Endodermal cell (in vitro differentiated cells): ENCODE data around the gene C4BPA. TPM values are rescaled to one million over a fixed set of nuclear protein-coding genes. Genes with fewer than 3 reads are reported as not detected.

Experiments used
- DNase-seq: peaks from one replicate; pipeline ENCODE4 v3.0.0-alpha.2; 2017
- H3K27ac ChIP-seq: 2 replicates; pipeline ENCODE4 v1.5.1; 2013; ENCODE audit warnings: mild to moderate bottlenecking, low read depth, low read length, moderate library complexity
- H3K27me3 ChIP-seq: 2 replicates; pipeline ENCODE4 v1.6.1; 2013; ENCODE audit warnings: mild to moderate bottlenecking, low read length, moderate library complexity; ENCODE audit not compliant: insufficient read depth, control insufficient read depth, poor library complexity, severe bottlenecking
- H3K36me3 ChIP-seq: 2 replicates; pipeline ENCODE4 v1.7.0; 2013; ENCODE audit warnings: mild to moderate bottlenecking, low read length, moderate library complexity; ENCODE audit not compliant: control insufficient read depth, insufficient read depth
- H3K4me1 ChIP-seq: one replicate; pipeline ENCODE4 v1.7.0; 2013; ENCODE audit warnings: low read length; ENCODE audit not compliant: control insufficient read depth, insufficient read depth
- H3K4me3 ChIP-seq: 2 replicates; pipeline ENCODE4 v1.5.1; 2013; ENCODE audit warnings: mild to moderate bottlenecking, low read length, moderate library complexity
- H3K9ac ChIP-seq: 2 replicates; pipeline ENCODE4 v1.6.1; 2013; ENCODE audit warnings: mild to moderate bottlenecking, low read length, moderate library complexity; ENCODE audit not compliant: poor library complexity, severe bottlenecking; ENCODE audit errors: extremely low read depth
- H3K9me3 ChIP-seq: 2 replicates; pipeline ENCODE4 v1.6.1; 2013; ENCODE audit warnings: mild to moderate bottlenecking, low read length, moderate library complexity; ENCODE audit not compliant: control insufficient read depth
- H3K27ac Mint-ChIP-seq: 2 replicates; pipeline ENCODE4 v1.8.0; 2020; ENCODE audit warnings: mixed read lengths
- H3K27me3 Mint-ChIP-seq: 2 replicates; pipeline ENCODE4 v1.8.0; 2021; ENCODE audit warnings: mild to moderate bottlenecking, mixed read lengths; ENCODE audit not compliant: insufficient read depth
- H3K36me3 Mint-ChIP-seq: 2 replicates; pipeline ENCODE4 v1.8.0; 2020; ENCODE audit warnings: low read depth, mixed read lengths
- H3K4me1 Mint-ChIP-seq: 2 replicates; pipeline ENCODE4 v1.8.0; 2020; ENCODE audit warnings: mixed read lengths
- H3K4me3 Mint-ChIP-seq: 2 replicates; pipeline ENCODE4 v1.8.0; 2020; ENCODE audit warnings: mild to moderate bottlenecking, moderate library complexity, mixed read lengths
- H3K9me3 Mint-ChIP-seq: 2 replicates; pipeline ENCODE4 v1.8.0; 2020; ENCODE audit warnings: mild to moderate bottlenecking, mixed read lengths
- WGBS, 2 experiments: methylation state at CpG; one replicate each; pipeline versions ENCODE4 v1.1.5 to v1.1.7; 2013; ENCODE audit warnings: missing lambda C conversion rate in 2 of 2, mixed read lengths in 1 of 2; ENCODE audit not compliant: insufficient coverage in 1 of 2, insufficient read length in 1 of 2; 5-methylcytosine and 5-hydroxymethylcytosine counted together
- total RNA-seq, 2 donors: library from RNA; stranded (reverse); fragmentation: NEBNext Ultra II Directional in 1 of 2; extraction: Animal tissue kit (Norgen Biotek cat#: 25700) in 1 of 2; gene quantifications; 2 replicates in 1 of 2; 3 replicates in 1 of 2; pipeline ENCODE4 v1.2.1, GENCODE V29; 2021
- TF ChIP-seq, protein P1 (sequence below): fragments of 200-600 bp; sonication (generic); conservative IDR thresholded peaks from 2 replicates; pipeline ENCODE4 v1.5.0; 2021; ENCODE audit warnings: antibody characterized with exemption, mild to moderate bottlenecking

Gene C4BPA
- total RNA-seq, 2 donors from 2014 or later = not detected

GRCh38 chr1:207059881-207060280, 44.2 kb upstream of the C4BPA start:
- Histone ChIP-seq H3K36me3 (no peaks in the 10 kb centered on the region), H3K27me3 (no peaks in the 10 kb centered on the region), H3K9ac (no peak overlapping the region), H3K27ac (no peak overlapping the region), H3K9me3 (no peaks in the 10 kb centered on the region), H3K4me1 (no peaks in the 10 kb centered on the region), H3K4me3 (no peak overlapping the region)
- no peaks in the 10 kb centered on the region for H3K27me3 Mint-ChIP-seq
- H3K27ac Mint-ChIP-seq = no peak overlapping the region
- H3K36me3 Mint-ChIP-seq = peaks cover 19% of the 10 kb centered on the region
- H3K4me1 Mint-ChIP-seq = peaks cover 10% of the 10 kb centered on the region
- DNase-seq = no peak
- no peak overlapping the region for H3K4me3 Mint-ChIP-seq
- H3K9me3 Mint-ChIP-seq = no peaks in the 10 kb centered on the region
- TF ChIP-seq, protein P1, sequence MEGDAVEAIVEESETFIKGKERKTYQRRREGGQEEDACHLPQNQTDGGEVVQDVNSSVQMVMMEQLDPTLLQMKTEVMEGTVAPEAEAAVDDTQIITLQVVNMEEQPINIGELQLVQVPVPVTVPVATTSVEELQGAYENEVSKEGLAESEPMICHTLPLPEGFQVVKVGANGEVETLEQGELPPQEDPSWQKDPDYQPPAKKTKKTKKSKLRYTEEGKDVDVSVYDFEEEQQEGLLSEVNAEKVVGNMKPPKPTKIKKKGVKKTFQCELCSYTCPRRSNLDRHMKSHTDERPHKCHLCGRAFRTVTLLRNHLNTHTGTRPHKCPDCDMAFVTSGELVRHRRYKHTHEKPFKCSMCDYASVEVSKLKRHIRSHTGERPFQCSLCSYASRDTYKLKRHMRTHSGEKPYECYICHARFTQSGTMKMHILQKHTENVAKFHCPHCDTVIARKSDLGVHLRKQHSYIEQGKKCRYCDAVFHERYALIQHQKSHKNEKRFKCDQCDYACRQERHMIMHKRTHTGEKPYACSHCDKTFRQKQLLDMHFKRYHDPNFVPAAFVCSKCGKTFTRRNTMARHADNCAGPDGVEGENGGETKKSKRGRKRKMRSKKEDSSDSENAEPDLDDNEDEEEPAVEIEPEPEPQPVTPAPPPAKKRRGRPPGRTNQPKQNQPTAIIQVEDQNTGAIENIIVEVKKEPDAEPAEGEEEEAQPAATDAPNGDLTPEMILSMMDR = no peak
- WGBS, 2 experiments = 90% methylated on average over 4 of the region's 4 CpGs; no CpG with 5 or more reads in 1 of the 2 experiments

- H3K27ac Mint-ChIP-seq = no peak overlapping the region
- peaks cover 24% of the 10 kb centered on the region for H3K36me3 Mint-ChIP-seq
- peaks cover 10% of the 10 kb centered on the region for H3K4me1 Mint-ChIP-seq
- Histone ChIP-seq H3K9me3 (no peaks in the 10 kb centered on the region), H3K4me1 (no peaks in the 10 kb centered on the region), H3K27me3 (no peaks in the 10 kb centered on the region), H3K9ac (no peak overlapping the region), H3K27ac (no peak overlapping the region), H3K4me3 (no peak overlapping the region), H3K36me3 (no peaks in the 10 kb centered on the region)
- no peak overlapping the region for H3K4me3 Mint-ChIP-seq
- no peaks in the 10 kb centered on the region for H3K9me3 Mint-ChIP-seq
- H3K27me3 Mint-ChIP-seq = no peaks in the 10 kb centered on the region
- WGBS, 2 experiments = 88% methylated on average over 3 of the region's 3 CpGs; no CpG with 5 or more reads in 1 of the 2 experiments
- TF ChIP-seq, protein P1 = no peak
- DNase-seq = no peak
Measured at GRCh38 chr1:207060596-207060995, 43.4 kb upstream of the C4BPA start.

DNA sequence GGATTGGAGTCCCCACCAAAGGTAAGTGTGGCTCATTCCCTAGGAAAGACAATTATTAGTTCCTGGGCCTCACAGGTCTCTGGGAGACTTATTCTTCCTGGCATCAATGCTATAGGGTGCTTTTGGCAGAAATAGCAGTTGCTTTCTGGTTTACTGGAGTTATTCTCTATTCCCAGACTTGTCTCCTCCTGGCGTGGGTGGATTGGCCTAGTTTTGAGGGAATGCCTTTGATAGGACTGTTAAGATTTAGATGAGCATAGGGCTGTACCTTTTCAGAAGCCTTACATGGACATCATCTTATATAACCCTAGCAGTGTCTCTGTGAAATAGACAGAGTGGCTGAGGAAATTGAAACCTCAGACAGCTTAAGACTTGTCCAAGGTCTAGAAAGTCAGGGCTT, 42.0 kb upstream of the C4BPA start:
- Mint-ChIP-seq H3K36me3 (peaks cover 26% of the 10 kb centered on the region), H3K27ac (no peak overlapping the region)

More for the DNA sequence above, 42.0 kb upstream of the C4BPA start:
- H3K4me3 Mint-ChIP-seq = no peak overlapping the region
- DNase-seq = no peak
- Histone ChIP-seq H3K9ac (no peak overlapping the region), H3K4me3 (no peak overlapping the region), H3K9me3 (no peaks in the 10 kb centered on the region), H3K4me1 (no peaks in the 10 kb centered on the region), H3K27ac (no peak overlapping the region), H3K27me3 (no peaks in the 10 kb centered on the region), H3K36me3 (no peaks in the 10 kb centered on the region)
- 85% methylated on average over 1 of the region's 1 CpG; no CpG with 5 or more reads in 1 of the 2 experiments for WGBS, 2 experiments
- TF ChIP-seq, protein P1 = no peak
- H3K9me3 Mint-ChIP-seq = no peaks in the 10 kb centered on the region
- H3K4me1 Mint-ChIP-seq = peaks cover 10% of the 10 kb centered on the region
- no peaks in the 10 kb centered on the region for H3K27me3 Mint-ChIP-seq
